ENCODE results near the gene ATP2B3.

DNA sequence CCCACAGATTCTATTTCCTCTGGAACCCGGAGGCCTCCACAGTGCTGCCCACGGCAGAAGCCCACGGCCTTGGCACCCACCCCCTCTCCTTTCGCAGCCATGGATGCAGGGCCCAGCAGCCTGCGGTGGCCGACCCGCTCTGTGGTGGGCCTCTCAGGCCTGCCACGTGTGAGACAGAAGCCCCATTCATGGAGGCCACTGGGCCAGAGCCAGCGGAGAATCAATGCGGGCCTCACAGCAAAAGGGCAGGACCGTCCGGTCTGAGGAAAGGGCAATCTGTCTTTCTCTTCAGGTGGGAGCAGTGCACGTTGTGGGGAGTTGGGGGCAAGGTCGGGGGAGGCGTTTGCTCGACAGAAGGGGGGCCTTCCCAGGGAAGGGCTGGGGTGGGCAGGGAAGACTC lies 38.7 kb upstream of the ATP2B3 start:
- TF ChIP-seq, protein P1, sequence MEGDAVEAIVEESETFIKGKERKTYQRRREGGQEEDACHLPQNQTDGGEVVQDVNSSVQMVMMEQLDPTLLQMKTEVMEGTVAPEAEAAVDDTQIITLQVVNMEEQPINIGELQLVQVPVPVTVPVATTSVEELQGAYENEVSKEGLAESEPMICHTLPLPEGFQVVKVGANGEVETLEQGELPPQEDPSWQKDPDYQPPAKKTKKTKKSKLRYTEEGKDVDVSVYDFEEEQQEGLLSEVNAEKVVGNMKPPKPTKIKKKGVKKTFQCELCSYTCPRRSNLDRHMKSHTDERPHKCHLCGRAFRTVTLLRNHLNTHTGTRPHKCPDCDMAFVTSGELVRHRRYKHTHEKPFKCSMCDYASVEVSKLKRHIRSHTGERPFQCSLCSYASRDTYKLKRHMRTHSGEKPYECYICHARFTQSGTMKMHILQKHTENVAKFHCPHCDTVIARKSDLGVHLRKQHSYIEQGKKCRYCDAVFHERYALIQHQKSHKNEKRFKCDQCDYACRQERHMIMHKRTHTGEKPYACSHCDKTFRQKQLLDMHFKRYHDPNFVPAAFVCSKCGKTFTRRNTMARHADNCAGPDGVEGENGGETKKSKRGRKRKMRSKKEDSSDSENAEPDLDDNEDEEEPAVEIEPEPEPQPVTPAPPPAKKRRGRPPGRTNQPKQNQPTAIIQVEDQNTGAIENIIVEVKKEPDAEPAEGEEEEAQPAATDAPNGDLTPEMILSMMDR (IDR thresholded peaks at IDR 0.05 in 4 of 5, conservative IDR thresholded peaks at IDR 0.05 in 1 of 5), result no peak
- no peak for TF ChIP-seq POLR2A (IDR thresholded peaks at IDR 0.05)
